Measurements from ENCODE around the gene KLHL3. TPM values are rescaled to one million over a fixed set of nuclear protein-coding genes. Genes with fewer than 3 reads are reported as not detected.

Gene KLHL3
- total RNA-seq, 4 donors from 2014 or later: 1.2 to 29.1 (median 3.4) TPM

DNA sequence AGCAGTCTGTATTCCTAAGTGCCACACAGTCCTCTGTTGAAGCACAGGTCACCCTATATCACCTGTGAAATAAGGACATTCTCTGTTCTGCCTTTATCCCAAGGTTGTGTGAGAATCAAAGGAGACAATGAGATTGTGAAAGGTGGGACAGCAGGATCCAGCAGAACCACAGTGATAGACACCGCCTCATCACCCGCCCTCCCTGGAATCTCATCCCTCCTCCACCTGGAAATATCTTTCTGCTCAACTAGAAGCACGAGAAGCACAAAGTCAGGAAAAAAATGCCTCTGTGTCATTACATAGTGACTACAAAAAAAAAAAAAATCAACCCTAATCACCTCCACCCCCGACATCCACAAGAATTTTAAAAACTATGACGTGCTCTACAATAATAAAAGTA, 32.3 kb downstream of the KLHL3 start:
- no peak for DNase-seq (ENCODE audit: low spot score in 2 of 2)
- TF ChIP-seq POLR2A (IDR thresholded peaks at IDR 0.05): no peak
- TF ChIP-seq, protein P1, sequence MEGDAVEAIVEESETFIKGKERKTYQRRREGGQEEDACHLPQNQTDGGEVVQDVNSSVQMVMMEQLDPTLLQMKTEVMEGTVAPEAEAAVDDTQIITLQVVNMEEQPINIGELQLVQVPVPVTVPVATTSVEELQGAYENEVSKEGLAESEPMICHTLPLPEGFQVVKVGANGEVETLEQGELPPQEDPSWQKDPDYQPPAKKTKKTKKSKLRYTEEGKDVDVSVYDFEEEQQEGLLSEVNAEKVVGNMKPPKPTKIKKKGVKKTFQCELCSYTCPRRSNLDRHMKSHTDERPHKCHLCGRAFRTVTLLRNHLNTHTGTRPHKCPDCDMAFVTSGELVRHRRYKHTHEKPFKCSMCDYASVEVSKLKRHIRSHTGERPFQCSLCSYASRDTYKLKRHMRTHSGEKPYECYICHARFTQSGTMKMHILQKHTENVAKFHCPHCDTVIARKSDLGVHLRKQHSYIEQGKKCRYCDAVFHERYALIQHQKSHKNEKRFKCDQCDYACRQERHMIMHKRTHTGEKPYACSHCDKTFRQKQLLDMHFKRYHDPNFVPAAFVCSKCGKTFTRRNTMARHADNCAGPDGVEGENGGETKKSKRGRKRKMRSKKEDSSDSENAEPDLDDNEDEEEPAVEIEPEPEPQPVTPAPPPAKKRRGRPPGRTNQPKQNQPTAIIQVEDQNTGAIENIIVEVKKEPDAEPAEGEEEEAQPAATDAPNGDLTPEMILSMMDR (IDR thresholded peaks at IDR 0.05): no peak
- TF ChIP-seq POLR2AphosphoS5 (IDR thresholded peaks at IDR 0.05): no peak
- no peak for TF ChIP-seq EP300 (IDR thresholded peaks at IDR 0.05)
- Histone ChIP-seq H3K9me3 (no peaks in the 10 kb centered on the region), H3K4me1 (peaks cover 3% of the 10 kb centered on the region), H3K27ac (no peak overlapping the region), H3K27me3 (no peaks in the 10 kb centered on the region), H3K4me3 (no peak overlapping the region), H3K36me3 (no peaks in the 10 kb centered on the region)
- WGBS: 92% methylated on average over 5 of the region's 5 CpGs

DNA sequence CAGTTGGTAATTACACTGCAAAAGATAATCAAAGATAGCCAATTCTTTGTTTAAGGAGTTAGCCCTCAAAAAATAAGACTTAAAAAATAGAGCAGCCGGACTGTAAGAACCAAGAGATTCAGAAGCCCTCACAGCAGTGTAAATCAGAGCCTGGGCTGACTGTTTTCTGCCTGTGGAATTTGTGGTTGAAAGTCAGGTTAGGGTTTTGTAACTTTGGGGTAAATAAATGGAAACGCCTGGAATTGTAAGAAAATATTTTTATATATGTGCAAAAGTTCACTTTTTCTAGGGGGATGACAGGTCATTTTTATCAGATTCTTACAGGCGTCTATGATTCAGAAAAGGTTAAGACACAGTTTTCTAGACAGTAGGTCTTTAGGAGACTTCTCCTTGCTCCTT, 35.6 kb downstream of the KLHL3 start:
- no peaks in the 10 kb centered on the region for H3K27me3 ChIP-seq
- TF ChIP-seq POLR2AphosphoS5 (IDR thresholded peaks at IDR 0.05) (no peak), EP300 (IDR thresholded peaks at IDR 0.05) (no peak), POLR2A (IDR thresholded peaks at IDR 0.05) (no peak)
- TF ChIP-seq, protein P1 (IDR thresholded peaks at IDR 0.05): no peak
- no peak overlapping the region for H3K27ac ChIP-seq
- H3K4me3 ChIP-seq: no peak overlapping the region
- 76% methylated on average over 3 of the region's 3 CpGs for WGBS
- H3K4me1 ChIP-seq: peaks cover 3% of the 10 kb centered on the region
- no peaks in the 10 kb centered on the region for H3K9me3 ChIP-seq
- DNase-seq (ENCODE audit: low spot score in 2 of 2): no peak
- no peaks in the 10 kb centered on the region for H3K36me3 ChIP-seq

DNA sequence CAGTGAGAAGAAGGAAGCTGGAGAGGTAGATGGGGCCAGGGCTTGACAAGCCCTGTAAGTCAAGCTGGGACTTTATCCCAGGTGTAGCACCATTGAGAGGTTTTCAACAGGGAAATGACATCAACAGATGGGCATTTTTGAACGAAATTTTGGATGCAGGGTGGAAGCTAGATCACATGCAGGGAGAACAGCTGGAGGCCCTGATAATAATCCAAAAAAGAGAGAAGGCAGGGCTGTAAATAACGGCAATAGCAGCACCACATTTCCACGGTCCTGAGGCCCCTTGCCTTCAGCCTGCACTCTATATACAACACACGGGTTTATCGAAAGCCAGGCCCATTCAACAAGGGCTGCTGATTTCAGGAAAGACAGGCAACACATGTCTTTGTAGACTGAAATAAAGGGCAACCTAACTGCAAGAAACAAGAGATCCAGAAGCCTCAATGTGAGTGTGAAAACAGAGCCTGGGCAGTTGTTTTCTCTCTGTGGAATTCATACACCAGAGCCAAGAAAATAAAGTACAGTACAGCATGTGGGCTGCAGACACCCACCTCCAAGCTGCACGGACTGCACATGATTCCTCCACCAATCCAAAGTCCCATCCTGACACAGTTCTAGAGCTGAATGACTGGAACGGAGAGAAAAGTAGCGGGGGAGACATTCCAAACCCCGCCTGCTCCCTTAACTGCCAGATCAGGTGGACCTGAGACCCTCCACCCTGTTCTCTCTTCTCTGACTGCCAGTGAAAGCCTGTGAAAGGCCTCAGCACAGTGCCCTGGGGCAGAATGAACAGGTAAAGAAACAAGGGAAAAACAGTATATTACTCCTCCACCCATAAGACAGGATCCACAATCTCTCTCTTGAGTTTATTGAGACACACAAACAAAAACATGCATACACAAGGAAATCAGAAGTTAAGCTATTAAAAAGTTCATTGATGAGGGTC, 36.3 kb downstream of the KLHL3 start:
- peaks cover 3% of the 10 kb centered on the region for H3K4me1 ChIP-seq
- 50% methylated on average over 9 of the region's 9 CpGs for WGBS
- no peaks in the 10 kb centered on the region for H3K9me3 ChIP-seq
- no peak overlapping the region for H3K27ac ChIP-seq
- H3K27me3 ChIP-seq: no peaks in the 10 kb centered on the region
- H3K4me3 ChIP-seq: no peak overlapping the region
- no peak for DNase-seq (ENCODE audit: low spot score in 2 of 2)
- TF ChIP-seq, protein P1 (IDR thresholded peaks at IDR 0.05): no peak
- TF ChIP-seq POLR2AphosphoS5 (IDR thresholded peaks at IDR 0.05): no peak
- TF ChIP-seq EP300 (IDR thresholded peaks at IDR 0.05): no peak
- no peak for TF ChIP-seq POLR2A (IDR thresholded peaks at IDR 0.05)
- H3K36me3 ChIP-seq: no peaks in the 10 kb centered on the region

DNA sequence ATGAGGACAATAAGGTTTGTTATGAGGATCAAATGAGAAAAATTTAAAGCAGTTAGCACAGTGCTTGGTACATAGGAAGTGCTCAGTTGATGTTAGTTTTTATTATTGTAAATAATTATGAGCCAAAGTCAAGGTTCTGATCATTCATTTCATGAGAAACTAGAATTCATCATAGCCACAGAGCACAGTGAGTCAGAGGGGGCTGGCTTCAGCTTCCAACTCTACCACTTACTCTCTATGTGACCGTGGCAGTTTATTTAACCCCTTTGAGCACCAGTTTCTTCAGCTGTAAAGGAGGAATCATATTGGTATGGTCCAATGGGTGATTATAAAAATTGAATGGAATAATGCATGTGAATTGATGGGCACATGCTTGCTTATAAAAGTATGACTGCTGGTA, 39.4 kb downstream of the KLHL3 start:
- peaks cover 4% of the 10 kb centered on the region for H3K36me3 ChIP-seq
- TF ChIP-seq EP300 (IDR thresholded peaks at IDR 0.05) (no peak), POLR2AphosphoS5 (IDR thresholded peaks at IDR 0.05) (no peak), POLR2A (IDR thresholded peaks at IDR 0.05) (no peak)
- no peaks in the 10 kb centered on the region for H3K9me3 ChIP-seq
- no peak overlapping the region for H3K27ac ChIP-seq
- DNase-seq (ENCODE audit: low spot score in 2 of 2): no peak
- no peaks in the 10 kb centered on the region for H3K27me3 ChIP-seq
- H3K4me1 ChIP-seq: peaks cover 3% of the 10 kb centered on the region
- WGBS: 4% methylated on average over 1 of the region's 1 CpG
- no peak overlapping the region for H3K4me3 ChIP-seq

DNA sequence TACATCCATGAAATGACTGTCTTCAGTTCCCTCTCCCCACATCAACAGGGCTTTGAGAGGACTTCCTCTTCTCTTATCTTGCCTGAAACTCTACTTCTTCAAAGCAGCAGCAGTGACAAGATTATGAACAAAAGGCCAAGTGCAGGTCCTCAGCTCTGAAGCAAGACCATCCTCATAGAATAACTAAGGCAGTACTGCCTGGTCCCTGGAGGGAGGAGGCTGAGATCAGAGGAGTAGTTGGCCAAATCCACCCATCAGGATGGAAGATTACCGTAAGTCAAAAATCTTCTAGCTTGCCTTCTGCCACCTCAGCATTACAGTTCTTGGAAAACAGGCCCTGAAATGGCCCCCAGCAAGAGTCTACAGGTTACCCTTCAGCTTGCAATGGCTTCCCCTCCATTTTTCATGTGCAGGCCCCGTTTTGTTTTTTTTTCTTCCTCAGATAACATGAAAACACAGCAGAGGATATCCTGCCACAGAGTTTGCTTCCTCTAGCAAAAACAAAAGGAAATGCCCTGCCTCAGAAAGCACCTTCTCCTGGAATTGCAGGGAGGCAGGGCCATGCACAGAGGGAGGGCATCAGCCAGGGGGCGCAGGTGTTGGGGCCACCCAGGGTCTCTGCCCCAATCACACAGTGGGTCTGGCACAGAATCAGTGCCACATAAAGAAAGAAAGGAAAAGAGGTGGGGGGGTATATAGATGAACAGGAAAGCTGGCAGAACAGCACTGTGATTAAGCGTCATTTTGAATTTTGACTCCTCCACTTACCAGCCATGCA, 40.0 kb downstream of the KLHL3 start:
- WGBS: 78% methylated on average over 4 of the region's 4 CpGs
- no peak overlapping the region for H3K27ac ChIP-seq
- H3K4me1 ChIP-seq: peaks cover 3% of the 10 kb centered on the region
- TF ChIP-seq EP300 (IDR thresholded peaks at IDR 0.05): no peak
- TF ChIP-seq POLR2A (IDR thresholded peaks at IDR 0.05): no peak
- TF ChIP-seq, protein P1 (IDR thresholded peaks at IDR 0.05): no peak
- no peak for TF ChIP-seq POLR2AphosphoS5 (IDR thresholded peaks at IDR 0.05)
- no peaks in the 10 kb centered on the region for H3K27me3 ChIP-seq
- no peaks in the 10 kb centered on the region for H3K9me3 ChIP-seq
- peaks cover 4% of the 10 kb centered on the region for H3K36me3 ChIP-seq
- no peak overlapping the region for H3K4me3 ChIP-seq
- no peak for DNase-seq (ENCODE audit: low spot score in 2 of 2)

Data from suprapubic skin (tissue), 4 donors.